Measurements from ENCODE around the gene CCDC110. TPM values are rescaled to one million over a fixed set of nuclear protein-coding genes. Genes with fewer than 3 reads are reported as not detected.

CCDC110 gene
- total and polyA plus RNA-seq, 5 experiments from 2014 or later = 0.27 to 1.4 (median 0.97) TPM

GRCh38 chr4:185504098-185505047 is 32.8 kb upstream of the CCDC110 start:
- Mint-ChIP-seq H3K27me3 (peaks cover 12 to 55% (median 37%) of the 10 kb centered on the region in 5 donors), H3K9me3 (peaks cover 0 to 12% (median 8%) of the 10 kb centered on the region in 9 donors), H3K27ac (no peak overlapping the region), H3K4me3 (no peak overlapping the region), H3K4me1 (peaks cover 0 to 2% (median 0%) of the 10 kb centered on the region in 4 donors), H3K36me3 (peaks cover 0 to 6% (median 5%) of the 10 kb centered on the region in 3 donors)
- POLR2A ChIA-PET = no interaction called here
- no peak for ATAC-seq
- no peak for DNase-seq

GRCh38 chr4:185502386-185502785 is 30.9 kb upstream of the CCDC110 start:
- peaks cover 0 to 12% (median 8%) of the 10 kb centered on the region in 9 donors for H3K9me3 Mint-ChIP-seq
- no peaks in the 10 kb centered on the region for H3K4me1 Mint-ChIP-seq
- POLR2A ChIA-PET = no interaction called here

GRCh38 chr4:185500576-185500975 is 29.0 kb upstream of the CCDC110 start:
- Mint-ChIP-seq H3K4me3 (no peak overlapping the region), H3K4me1 (no peaks in the 10 kb centered on the region), H3K36me3 (peaks cover 0 to 6% (median 5%) of the 10 kb centered on the region in 3 donors), H3K9me3 (peaks cover 0 to 12% (median 8%) of the 10 kb centered on the region in 9 donors), H3K27ac (no peak overlapping the region), H3K27me3 (peaks cover 9 to 34% (median 25%) of the 10 kb centered on the region in 5 donors)
- ATAC-seq = no peak
- POLR2A ChIA-PET = no interaction called here
- no peak for DNase-seq

More at GRCh38 chr4:185502386-185502785, 30.9 kb upstream of the CCDC110 start:
- H3K4me3 Mint-ChIP-seq = no peak overlapping the region
- H3K27me3 Mint-ChIP-seq = peaks cover 10 to 47% (median 33%) of the 10 kb centered on the region in 5 donors
- peaks cover 0 to 6% (median 5%) of the 10 kb centered on the region in 3 donors for H3K36me3 Mint-ChIP-seq
- DNase-seq (no peak), ATAC-seq (no peak)
- H3K27ac Mint-ChIP-seq = no peak overlapping the region

GRCh38 chr4:185500035-185500434 is 28.5 kb upstream of the CCDC110 start:
- H3K4me3 Mint-ChIP-seq = no peak overlapping the region
- no peak overlapping the region for H3K27ac Mint-ChIP-seq
- POLR2A ChIA-PET = no interaction called here
- peaks cover 0 to 6% (median 5%) of the 10 kb centered on the region in 3 donors for H3K36me3 Mint-ChIP-seq
- DNase-seq (no peak), ATAC-seq (no peak)
- peaks cover 0 to 12% (median 8%) of the 10 kb centered on the region in 9 donors for H3K9me3 Mint-ChIP-seq
- H3K4me1 Mint-ChIP-seq = no peaks in the 10 kb centered on the region
- H3K27me3 Mint-ChIP-seq = peaks cover 10 to 29% (median 23%) of the 10 kb centered on the region in 5 donors

- ATAC-seq (no peak), DNase-seq (no peak)
- Mint-ChIP-seq H3K4me3 (no peak overlapping the region), H3K27me3 (peaks cover 14 to 50% (median 33%) of the 10 kb centered on the region in 5 donors), H3K27ac (no peak overlapping the region), H3K4me1 (no peaks in the 10 kb centered on the region), H3K9me3 (peaks cover 0 to 39% (median 23%) of the 10 kb centered on the region in 9 donors), H3K36me3 (peaks cover 0 to 27% (median 18%) of the 10 kb centered on the region in 3 donors)
- POLR2A ChIA-PET = no interaction called here
Observed at GRCh38 chr4:185488650-185489049, 17.1 kb upstream of the CCDC110 start.

- Mint-ChIP-seq H3K4me1 (no peaks in the 10 kb centered on the region), H3K27ac (no peak overlapping the region), H3K27me3 (peaks cover 17 to 56% (median 36%) of the 10 kb centered on the region in 5 donors), H3K4me3 (no peak overlapping the region), H3K36me3 (peaks cover 0 to 2% (median 0%) of the 10 kb centered on the region in 3 donors), H3K9me3 (peaks cover 0 to 6% (median 0%) of the 10 kb centered on the region in 9 donors)
- no peak for DNase-seq
- ATAC-seq = no peak
- POLR2A ChIA-PET = no interaction called here
Observed at GRCh38 chr4:185481401-185481800, 9.9 kb upstream of the CCDC110 start.

- H3K27ac Mint-ChIP-seq = no peak overlapping the region
- H3K36me3 Mint-ChIP-seq = no peaks in the 10 kb centered on the region
- H3K4me3 Mint-ChIP-seq = no peak overlapping the region
- no peaks in the 10 kb centered on the region for H3K4me1 Mint-ChIP-seq
- no peaks in the 10 kb centered on the region for H3K9me3 Mint-ChIP-seq
- POLR2A ChIA-PET = interaction anchor here (0.7 kb wide), 1 partner anchor 1255 kb away, joined by 3 read pairs; no protein-coding TSS in a partner anchor
- DNase-seq (no peak), ATAC-seq (no peak)
- peaks cover 13 to 48% (median 35%) of the 10 kb centered on the region in 5 donors for H3K27me3 Mint-ChIP-seq
Observed at GRCh38 chr4:185480016-185480732, 8.6 kb upstream of the CCDC110 start.

- Mint-ChIP-seq H3K27me3 (peaks cover 13 to 48% (median 38%) of the 10 kb centered on the region in 5 donors), H3K9me3 (no peaks in the 10 kb centered on the region), H3K36me3 (no peaks in the 10 kb centered on the region), H3K27ac (no peak overlapping the region), H3K4me3 (no peak overlapping the region), H3K4me1 (no peaks in the 10 kb centered on the region)
- DNase-seq (no peak), ATAC-seq (no peak)
- POLR2A ChIA-PET = interaction anchor here (0.7 kb wide), 1 partner anchor 1254 kb away, joined by 3 read pairs; no protein-coding TSS in a partner anchor
Observed at GRCh38 chr4:185479507-185479971, 8.0 kb upstream of the CCDC110 start.

- no peak overlapping the region for H3K27ac Mint-ChIP-seq
- H3K4me1 Mint-ChIP-seq = peaks cover 10 to 21% (median 16%) of the 10 kb centered on the region in 4 donors
- ATAC-seq (no peak), DNase-seq (no peak)
- H3K9me3 Mint-ChIP-seq = no peaks in the 10 kb centered on the region
- H3K27me3 Mint-ChIP-seq = peaks cover 7 to 21% (median 15%) of the 10 kb centered on the region in 5 donors
- no peak overlapping the region for H3K4me3 Mint-ChIP-seq
- POLR2A ChIA-PET = interaction anchor here (0.7 kb wide), 1 partner anchor 18 kb away, joined by 3 read pairs; no protein-coding TSS in a partner anchor
- H3K36me3 Mint-ChIP-seq = no peaks in the 10 kb centered on the region
Observed at GRCh38 chr4:185473247-185473646, 1.7 kb upstream of the CCDC110 start.

GRCh38 chr4:185472103-185472542 is 590 bp upstream of the CCDC110 start:
- ATAC-seq (no peak), DNase-seq (no peak)
- Mint-ChIP-seq H3K27ac (peak overlapping the region in 8 of 10 donors; percentile 10 to 90 (median 62)), H3K27me3 (peaks cover 5 to 12% (median 9%) of the 10 kb centered on the region in 5 donors), H3K4me3 (peak overlapping the region; percentile 82 to 96 (median 92)), H3K4me1 (peaks cover 10 to 21% (median 16%) of the 10 kb centered on the region in 4 donors), H3K9me3 (no peaks in the 10 kb centered on the region), H3K36me3 (no peaks in the 10 kb centered on the region)
- POLR2A ChIA-PET = interaction anchor here (1.7 to 1.8 kb wide), 2 partner anchors 46 to 76 kb away, joined by 6 to 8 read pairs; partner anchors contain the start of genes ANKRD37, LRP2BP and UFSP2

- POLR2A ChIA-PET = no interaction called here
- Mint-ChIP-seq H3K9me3 (no peaks in the 10 kb centered on the region), H3K4me3 (peak overlapping the region; percentile 79 to 96 (median 87)), H3K27ac (peak overlapping the region; percentile 3 to 92 (median 86)), H3K36me3 (no peaks in the 10 kb centered on the region), H3K4me1 (peaks cover 10 to 21% (median 16%) of the 10 kb centered on the region in 4 donors), H3K27me3 (peaks cover 0 to 6% (median 0%) of the 10 kb centered on the region in 5 donors)
- DNase-seq = peak in 7 of 10 donors; percentile 47 to 76 (median 64)
- ATAC-seq = peak; percentile 44 to 56
Observed at GRCh38 chr4:185470501-185471195, 885 bp downstream of the CCDC110 start.
